Spleen (tissue), 7 donors: ENCODE data around the gene SLC45A1.

Experiments
- CTCF ChIP-seq, 11 experiments: fragments of 200-600 bp in 7 of 11; fragments of 450-650 bp in 4 of 11; sonication (generic) in 4 of 11; IDR thresholded peaks in 8 of 11; conservative IDR thresholded peaks in 3 of 11; 1 replicate in 7 of 11; 2 replicates in 4 of 11; pipeline versions ENCODE4 v1.4.0 to v1.8.0; 2016 to 2021; ENCODE audit warnings: antibody characterized with exemption in 11 of 11, inconsistent platforms in 4 of 11, mild to moderate bottlenecking in 1 of 11
- POLR2A ChIP-seq, 3 donors: fragments of 450-650 bp; IDR thresholded peaks; one replicate each; pipeline ENCODE4 v1.5.1; 2017; ENCODE audit warnings: antibody characterized with exemption in 3 of 3, mild to moderate bottlenecking in 1 of 3
- donor health status: DM: no; HTN: no; CAD: no; lungs with moderate emphysema.
- donor health status: DM: no; HTN: no; CAD: no.
- donor health status: DM: no; HTN: no; CAD: no.

GRCh38 chr1:8354038-8354437 is 36.1 kb downstream of the SLC45A1 start:
- no peak for TF ChIP-seq CTCF (IDR thresholded peaks at IDR 0.05 in 8 of 11, conservative IDR thresholded peaks at IDR 0.05 in 3 of 11)
- TF ChIP-seq POLR2A (IDR thresholded peaks at IDR 0.05) = no peak
